Measurements from ENCODE around the gene MMP25. TPM values are rescaled to one million over a fixed set of nuclear protein-coding genes. Genes with fewer than 3 reads are reported as not detected.

Gene MMP25
- total and polyA plus RNA-seq, 9 of the 15 experiments (the other 6 are each of a cell fraction or from before 2014, with no cell fraction given) = 0.03 to 0.04 TPM; not detected in 7

DNA sequence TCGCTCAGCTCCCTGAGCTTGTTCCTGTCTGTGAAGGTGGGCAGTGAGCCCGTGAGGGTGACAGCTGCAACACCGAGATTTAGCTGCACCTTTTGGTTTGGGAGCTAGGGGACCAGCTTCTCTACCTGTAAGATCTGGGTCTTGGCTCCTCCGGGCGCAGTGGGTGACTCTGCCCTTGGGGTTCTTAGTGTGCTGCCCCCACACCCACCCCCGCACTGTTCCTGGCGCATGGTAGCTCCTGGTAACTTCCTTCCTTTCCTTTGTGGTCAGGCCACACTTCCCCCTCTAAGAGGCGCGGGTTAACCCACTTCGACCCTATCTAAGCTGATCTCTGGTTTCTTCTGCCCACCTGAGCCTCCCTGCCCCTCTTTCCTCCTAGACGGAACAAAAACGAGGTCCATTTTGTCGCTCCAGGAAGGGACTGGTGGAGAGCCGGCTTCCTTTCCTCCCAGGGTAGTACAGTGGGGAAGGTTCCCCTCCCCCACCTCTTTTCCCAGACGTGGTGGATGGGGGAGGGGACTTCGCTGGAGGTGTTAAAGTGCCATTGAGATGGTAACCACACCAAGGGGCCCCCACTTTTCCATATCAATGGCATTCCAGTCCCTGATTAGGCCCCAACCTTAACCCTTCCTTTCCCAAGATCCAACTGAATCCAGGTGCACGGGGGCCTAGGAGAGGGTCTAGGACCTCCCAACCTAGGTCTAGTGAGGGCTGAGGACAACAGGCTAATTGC lies 38.2 kb upstream of the MMP25 start (continued):
- TF ChIP-seq WHSC1 (IDR thresholded peaks at IDR 0.05; ENCODE audit: low read length) = no peak
- 0 out of 4 replicates have a peak, but pooled peaks of 1 of the 2 experiments have one; percentile 11 for TF ChIP-seq ZMIZ1 (IDR thresholded peaks at IDR 0.05; ENCODE audit: low read depth in 2 of 2, low read length in 2 of 2)
- TF ChIP-seq RBM39 (optimal IDR thresholded peaks at IDR 0.05; ENCODE audit: low read depth, low read length) = peak; percentile 46
- peak; percentile 35; the same call in 1 of the 2 replicates for TF ChIP-seq RBFOX2 (IDR thresholded peaks at IDR 0.05; ENCODE audit: low read depth, low read length)
- peak; percentile 47; the same call in 1 of the 2 replicates for TF ChIP-seq SUPT5H (IDR thresholded peaks at IDR 0.05)
- TF ChIP-seq KLF16 (IDR thresholded peaks at IDR 0.05) = peak; percentile 35; the same call in 1 of the 2 replicates
- TF ChIP-seq MTA1 (IDR thresholded peaks at IDR 0.05; ENCODE audit: borderline replicate concordance) = peak; percentile 65; the same call in 1 of the 2 replicates
- peak; percentile 11; the same call in 1 of the 2 replicates for TF ChIP-seq NFIC (IDR thresholded peaks at IDR 0.05)
- TF ChIP-seq RCOR1 (IDR thresholded peaks at IDR 0.05; ENCODE audit: borderline replicate concordance in 1 of 2, low read depth in 2 of 2, low read length in 2 of 2) = 0 out of 4 replicates have a peak, but pooled peaks of 1 of the 2 experiments have one; percentile 6
- TF ChIP-seq IFI16 (CRISPR knock-in tag; IDR thresholded peaks at IDR 0.05) = no peak
- TF ChIP-seq CBX8 (IDR thresholded peaks at IDR 0.05; ENCODE audit: borderline replicate concordance, extremely low read depth, low read depth, low read length, poor library complexity, severe bottlenecking) = no peak
- TF ChIP-seq ZNF311 (CRISPR knock-in tag; IDR thresholded peaks at IDR 0.05) = 0 out of 2 replicates have a peak, but pooled peaks have one; percentile 32
- TF ChIP-seq TFAM (CRISPR knock-in tag; conservative IDR thresholded peaks at IDR 0.05) = no peak
- peak; percentile 60; the same call in 1 of the 2 replicates for TF ChIP-seq CXXC5 (CRISPR knock-in tag; IDR thresholded peaks at IDR 0.05)
- no peak for TF ChIP-seq OTX1 (CRISPR knock-in tag; IDR thresholded peaks at IDR 0.05)
- TF ChIP-seq DNMT1 (IDR thresholded peaks at IDR 0.05) = no peak
- TF ChIP-seq ZBTB2 (IDR thresholded peaks at IDR 0.05) = peak; percentile 48; the same call in 1 of the 2 replicates
- peak in 1 of 3 experiments; percentile 92; a peak in 2 of 6 replicates for TF ChIP-seq ZBTB11 (CRISPR knock-in tag; IDR thresholded peaks at IDR 0.05)
- TF ChIP-seq TRIM24 (IDR thresholded peaks at IDR 0.05) = peak; percentile 54 to 89; a peak in 3 of 4 replicates

All from K562 (cell line).